CD14-positive monocyte (primary cell): Measurements from ENCODE around the gene TES. TPM values are rescaled to one million over a fixed set of nuclear protein-coding genes. Genes with fewer than 3 reads are reported as not detected.
A peak's percentile ranks its signal among the peaks of the same experiment; 100 is the strongest.

Source experiments
- DNase-seq, 3 donors: peaks; one replicate each; pipeline ENCODE4 v3.0.0-alpha.2; 2011 to 2022
- H2AFZ ChIP-seq: 2 replicates; pipeline ENCODE4 v1.6.0; 2012; ENCODE audit warnings: mild to moderate bottlenecking, low read depth, low read length, inconsistent platforms; ENCODE audit not compliant: insufficient read depth, poor library complexity, severe bottlenecking
- H3K27ac ChIP-seq, 2 donors: 1 replicate in 1 of 2; 2 replicates in 1 of 2; pipeline ENCODE4 v1.5.1; 2012 to 2013; ENCODE audit warnings: low read length in 2 of 2, control low read depth in 1 of 2, inconsistent platforms in 1 of 2, low read depth in 1 of 2, mild to moderate bottlenecking in 1 of 2
- H3K27me3 ChIP-seq, 2 donors: one replicate each; pipeline versions ENCODE4 v1.6.0 to v1.6.1; 2011 to 2013; ENCODE audit warnings: low read length in 2 of 2; ENCODE audit not compliant: control insufficient read depth in 2 of 2, insufficient read depth in 2 of 2
- H3K36me3 ChIP-seq, 2 donors: replicated peaks in 1 of 2; 1 replicate in 1 of 2; 2 replicates in 1 of 2; pipeline versions ENCODE4 v1.5.1 to v1.6.1; 2012 to 2013; ENCODE audit warnings: low read length in 2 of 2, control low read depth in 1 of 2, inconsistent platforms in 1 of 2, mild to moderate bottlenecking in 1 of 2; ENCODE audit not compliant: insufficient read depth in 2 of 2, control insufficient read depth in 1 of 2
- H3K4me1 ChIP-seq, 2 donors: 1 replicate in 1 of 2; 2 replicates in 1 of 2; pipeline versions ENCODE4 v1.5.1 to v1.6.1; 2012 to 2013; ENCODE audit warnings: low read length in 2 of 2, control low read depth in 1 of 2, inconsistent platforms in 1 of 2, mild to moderate bottlenecking in 1 of 2, moderate library complexity in 1 of 2; ENCODE audit not compliant: insufficient read depth in 2 of 2, control insufficient read depth in 1 of 2
- H3K4me2 ChIP-seq: replicated peaks from 2 replicates; pipeline ENCODE3; 2012; ENCODE audit warnings: low read length, moderate library complexity, mild to moderate bottlenecking; ENCODE audit not compliant: poor library complexity, severe bottlenecking; ENCODE audit errors: extremely low read depth
- H3K4me3 ChIP-seq, 3 experiments: fragments of 200-600 bp in 1 of 3; sonication (generic) in 1 of 3; replicated peaks in 1 of 3; 1 replicate in 2 of 3; 2 replicates in 1 of 3; pipeline ENCODE4 v1.5.1; 2011 to 2013; ENCODE audit warnings: low read length in 3 of 3, mild to moderate bottlenecking in 3 of 3, control low read depth in 2 of 3, low read depth in 2 of 3, inconsistent platforms in 1 of 3, moderate library complexity in 1 of 3
- H3K79me2 ChIP-seq: 2 replicates; pipeline ENCODE4 v1.6.0; 2012; ENCODE audit warnings: mild to moderate bottlenecking, control low read depth, inconsistent platforms, low read length, moderate library complexity; ENCODE audit not compliant: insufficient read depth
- H3K9ac ChIP-seq: 2 replicates; pipeline ENCODE4 v1.6.0; 2017; ENCODE audit warnings: low read length, mild to moderate bottlenecking; ENCODE audit not compliant: insufficient read depth, poor library complexity, severe bottlenecking
- H3K9me3 ChIP-seq, 2 donors: replicated peaks in 1 of 2; 1 replicate in 1 of 2; 2 replicates in 1 of 2; pipeline versions ENCODE4 v1.5.1 to v1.6.1; 2012 to 2013; ENCODE audit warnings: low read length in 2 of 2, control low read depth in 1 of 2; ENCODE audit not compliant: control insufficient read depth in 1 of 2, insufficient read depth in 1 of 2
- H4K20me1 ChIP-seq: 2 replicates; pipeline ENCODE4 v1.6.0; 2012; ENCODE audit warnings: mild to moderate bottlenecking, low read length, control low read depth, moderate library complexity; ENCODE audit not compliant: insufficient read depth
- H3K27ac Mint-ChIP-seq, 7 donors: one replicate each; pipeline ENCODE4 v1.8.0; 2020; ENCODE audit warnings: mild to moderate bottlenecking in 7 of 7, mixed read lengths in 7 of 7, moderate library complexity in 6 of 7, inconsistent platforms in 2 of 7
- H3K27me3 Mint-ChIP-seq, 3 donors: one replicate each; pipeline ENCODE4 v1.8.0; 2021 to 2022; ENCODE audit warnings: low read depth in 3 of 3, mild to moderate bottlenecking in 3 of 3, mixed read lengths in 3 of 3, moderate library complexity in 3 of 3, inconsistent platforms in 1 of 3
- H3K36me3 Mint-ChIP-seq, 2 donors: one replicate each; pipeline ENCODE4 v1.8.0; 2020; ENCODE audit warnings: mixed read lengths in 2 of 2, inconsistent platforms in 1 of 2, mild to moderate bottlenecking in 1 of 2
- H3K4me1 Mint-ChIP-seq: one replicate; pipeline ENCODE4 v1.8.0; 2020; ENCODE audit warnings: mild to moderate bottlenecking, mixed read lengths
- H3K4me3 Mint-ChIP-seq, 2 donors: one replicate each; pipeline ENCODE4 v1.8.0; 2020; ENCODE audit warnings: mild to moderate bottlenecking in 2 of 2, mixed read lengths in 2 of 2, moderate library complexity in 1 of 2
- H3K9me3 Mint-ChIP-seq, 7 donors: one replicate each; pipeline ENCODE4 v1.8.0; 2020 to 2022; ENCODE audit warnings: mixed read lengths in 7 of 7, mild to moderate bottlenecking in 6 of 7, moderate library complexity in 6 of 7, inconsistent platforms in 2 of 7
- WGBS: methylation state at CpG from one replicate; pipeline ENCODE4 v1.1.5; 2013; ENCODE audit warnings: missing lambda C conversion rate; ENCODE audit not compliant: insufficient coverage; 5-methylcytosine and 5-hydroxymethylcytosine counted together
- intact Hi-C, 2 donors: fragments of 100-400 bp; cut with micrococcal nuclease; formaldehyde crosslinking; loops; one replicate each; pipeline versions ENCODE4 v1.15.0 to v1.15.1; 2023
- polyA plus RNA-seq, 3 donors: library from polyadenylated mRNA; depleted of rRNA in 1 of 3; unstranded in 2 of 3; stranded (reverse) in 1 of 3; fragments of 300-500 nt in 2 of 3; fragments of >200 nt in 1 of 3; fragmentation: Illumina TruSeq in 2 of 3; gene quantifications; 1 replicate in 2 of 3; 2 replicates in 1 of 3; pipeline ENCODE4 v1.2.3, GENCODE V29; 2012 to 2021
- TF ChIP-seq, protein P1 (sequence below): fragments of 200-600 bp; IDR thresholded peaks from one replicate; pipeline ENCODE4 v1.8.0; 2022; ENCODE audit warnings: antibody characterized with exemption, mild to moderate bottlenecking

TES gene
- polyA plus RNA-seq, 3 donors, result 61.7 to 104 (median 89.0) TPM

GRCh38 chr7:116180302-116180701 lies 30.0 kb upstream of the TES start:
- no peaks in the 10 kb centered on the region for H3K9me3 ChIP-seq
- no peak overlapping the region for H3K4me2 ChIP-seq
- H3K27me3 ChIP-seq, result no peaks in the 10 kb centered on the region
- H3K79me2 ChIP-seq, result no peaks in the 10 kb centered on the region
- H3K36me3 ChIP-seq, result no peaks in the 10 kb centered on the region
- H2AFZ ChIP-seq, result no peak overlapping the region
- peaks cover 1% of the 10 kb centered on the region for H3K4me1 Mint-ChIP-seq
- no peak overlapping the region for H3K27ac Mint-ChIP-seq
- no peak overlapping the region for H3K4me3 Mint-ChIP-seq
- no peaks in the 10 kb centered on the region for H3K4me1 ChIP-seq
- H4K20me1 ChIP-seq, result no peaks in the 10 kb centered on the region
- no peaks in the 10 kb centered on the region for H3K36me3 Mint-ChIP-seq
- H3K27me3 Mint-ChIP-seq, result no peaks in the 10 kb centered on the region
- H3K4me3 ChIP-seq, result no peak overlapping the region
- no peak overlapping the region for H3K27ac ChIP-seq
- TF ChIP-seq, protein P1, sequence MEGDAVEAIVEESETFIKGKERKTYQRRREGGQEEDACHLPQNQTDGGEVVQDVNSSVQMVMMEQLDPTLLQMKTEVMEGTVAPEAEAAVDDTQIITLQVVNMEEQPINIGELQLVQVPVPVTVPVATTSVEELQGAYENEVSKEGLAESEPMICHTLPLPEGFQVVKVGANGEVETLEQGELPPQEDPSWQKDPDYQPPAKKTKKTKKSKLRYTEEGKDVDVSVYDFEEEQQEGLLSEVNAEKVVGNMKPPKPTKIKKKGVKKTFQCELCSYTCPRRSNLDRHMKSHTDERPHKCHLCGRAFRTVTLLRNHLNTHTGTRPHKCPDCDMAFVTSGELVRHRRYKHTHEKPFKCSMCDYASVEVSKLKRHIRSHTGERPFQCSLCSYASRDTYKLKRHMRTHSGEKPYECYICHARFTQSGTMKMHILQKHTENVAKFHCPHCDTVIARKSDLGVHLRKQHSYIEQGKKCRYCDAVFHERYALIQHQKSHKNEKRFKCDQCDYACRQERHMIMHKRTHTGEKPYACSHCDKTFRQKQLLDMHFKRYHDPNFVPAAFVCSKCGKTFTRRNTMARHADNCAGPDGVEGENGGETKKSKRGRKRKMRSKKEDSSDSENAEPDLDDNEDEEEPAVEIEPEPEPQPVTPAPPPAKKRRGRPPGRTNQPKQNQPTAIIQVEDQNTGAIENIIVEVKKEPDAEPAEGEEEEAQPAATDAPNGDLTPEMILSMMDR, result peak; percentile 83
- no peak overlapping the region for H3K9ac ChIP-seq
- H3K9me3 Mint-ChIP-seq, result peaks cover 0 to 4% (median 2%) of the 10 kb centered on the region in 7 donors
- WGBS, result 67% methylated on average over 1 of the region's 2 CpGs
- intact Hi-C loops, result no loop called here
- DNase-seq, result peak; percentile 37 to 67 (median 56)

DNA sequence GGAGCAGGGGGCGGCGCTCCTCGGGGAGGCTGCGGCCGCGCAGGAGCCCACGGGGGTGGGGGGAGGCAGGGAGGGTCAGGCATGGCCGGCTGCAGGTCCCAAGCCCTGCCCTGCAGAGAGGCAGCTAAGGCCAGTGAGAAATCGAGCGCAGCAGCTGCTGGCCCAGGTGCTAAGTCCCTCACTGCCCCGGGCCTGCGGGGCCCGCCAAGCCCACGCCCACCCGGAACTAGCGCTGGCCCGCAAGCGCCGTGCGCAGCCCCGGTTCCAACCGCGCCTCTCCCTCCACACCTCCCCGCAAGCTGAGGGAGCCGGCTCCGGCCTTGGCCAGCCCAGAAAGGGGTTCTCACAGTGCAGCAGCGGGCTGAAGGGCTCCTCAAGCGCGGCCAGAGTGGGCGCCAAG lies 28.3 kb upstream of the TES start:
- Mint-ChIP-seq H3K4me3 (no peak overlapping the region), H3K36me3 (no peaks in the 10 kb centered on the region), H3K9me3 (peaks cover 0 to 4% (median 2%) of the 10 kb centered on the region in 7 donors), H3K27ac (no peak overlapping the region), H3K4me1 (peaks cover 1% of the 10 kb centered on the region), H3K27me3 (peaks cover 0 to 3% (median 0%) of the 10 kb centered on the region in 3 donors)
- intact Hi-C loops, result loop anchor here in 1 of 2 donors (2.0 kb wide), 1 partner anchor 55 kb away; no protein-coding TSS in a partner anchor
- no peak overlapping the region for H3K27ac ChIP-seq
- H2AFZ ChIP-seq, result no peak overlapping the region
- no peaks in the 10 kb centered on the region for H3K4me1 ChIP-seq
- no peak for DNase-seq
- H3K27me3 ChIP-seq, result no peaks in the 10 kb centered on the region
- H4K20me1 ChIP-seq, result no peaks in the 10 kb centered on the region
- H3K79me2 ChIP-seq, result no peaks in the 10 kb centered on the region
- TF ChIP-seq, protein P1, result no peak
- H3K4me2 ChIP-seq, result no peak overlapping the region
- no peak overlapping the region for H3K4me3 ChIP-seq
- WGBS, result 98% methylated on average over 16 of the region's 30 CpGs
- H3K9ac ChIP-seq, result no peak overlapping the region
- H3K9me3 ChIP-seq, result no peaks in the 10 kb centered on the region
- H3K36me3 ChIP-seq, result no peaks in the 10 kb centered on the region
